ENCODE measurements around the gene ST8SIA5. TPM values are rescaled to one million over a fixed set of nuclear protein-coding genes. Genes with fewer than 3 reads are reported as not detected.

ST8SIA5 gene
- polyA plus RNA-seq, 2 donors, result 0.02 to 0.06 TPM

DNA sequence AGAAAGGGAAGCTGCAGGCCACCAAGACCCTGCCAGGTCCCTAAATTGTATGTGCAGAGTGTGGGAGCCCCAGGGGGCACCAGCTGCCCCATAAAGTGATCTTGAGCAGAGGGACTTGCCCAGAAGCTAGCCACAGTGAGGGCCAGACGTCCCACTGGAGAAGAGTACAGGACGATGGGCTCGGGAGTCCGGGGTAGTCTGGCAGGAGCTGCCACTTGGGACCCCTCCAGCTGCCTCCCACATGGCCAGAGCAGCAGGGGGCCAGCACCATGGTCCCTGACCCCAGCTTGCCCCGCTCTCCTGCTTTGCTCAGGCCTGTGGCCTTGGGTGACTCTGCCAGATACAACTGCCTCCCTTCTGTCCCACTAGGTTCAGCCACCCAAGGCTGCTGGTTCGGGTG lies 88.2 kb downstream of the ST8SIA5 start:
- H3K4me1 ChIP-seq (ENCODE audit: control insufficient read depth in 2 of 2, insufficient read depth in 2 of 2, low read length in 1 of 2), result no peaks in the 10 kb centered on the region
- no peaks in the 10 kb centered on the region for H3K27me3 ChIP-seq (ENCODE audit: control insufficient read depth in 1 of 2, insufficient read depth in 2 of 2, low read length in 2 of 2)
- H3K9me3 ChIP-seq (ENCODE audit: control insufficient read depth in 2 of 2, insufficient read depth in 1 of 2, low read depth in 1 of 2, low read length in 1 of 2), result no peaks in the 10 kb centered on the region
- WGBS, 2 donors, result 72 to 91% methylated on average over 6 of the region's 6 CpGs
- no peak overlapping the region for H3K27ac ChIP-seq (ENCODE audit: low read depth in 2 of 2, low read length in 1 of 2)
- H3K4me3 ChIP-seq (ENCODE audit: low read depth in 1 of 2, low read length in 2 of 2), result no peak overlapping the region
- H3K36me3 ChIP-seq (ENCODE audit: control insufficient read depth in 2 of 2, insufficient read depth in 2 of 2, low read length in 1 of 2), result no peaks in the 10 kb centered on the region

DNA sequence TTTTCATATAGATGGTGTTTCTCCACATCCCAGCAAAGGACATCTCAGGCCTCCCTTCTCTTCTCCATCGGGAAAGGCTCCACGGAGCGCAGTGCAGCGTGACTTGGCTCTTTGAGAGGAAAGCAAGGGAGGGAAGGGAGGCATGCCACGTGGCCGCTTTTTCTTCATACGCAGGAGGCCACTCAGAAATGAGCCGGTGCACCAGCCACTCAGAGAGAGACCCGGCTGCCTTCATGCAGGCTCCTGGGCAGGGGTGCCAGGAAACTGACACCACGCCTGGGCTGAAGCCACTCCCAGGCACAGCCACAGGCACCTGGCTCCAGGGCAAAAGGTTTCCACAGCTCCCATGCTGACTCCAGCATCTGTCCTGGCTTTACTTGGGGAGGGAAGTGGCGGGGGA lies 88.7 kb downstream of the ST8SIA5 start:
- H3K27ac ChIP-seq (ENCODE audit: low read depth in 2 of 2, low read length in 1 of 2), result no peak overlapping the region
- H3K4me1 ChIP-seq (ENCODE audit: control insufficient read depth in 2 of 2, insufficient read depth in 2 of 2, low read length in 1 of 2), result no peaks in the 10 kb centered on the region
- no peaks in the 10 kb centered on the region for H3K9me3 ChIP-seq (ENCODE audit: control insufficient read depth in 2 of 2, insufficient read depth in 1 of 2, low read depth in 1 of 2, low read length in 1 of 2)
- H3K36me3 ChIP-seq (ENCODE audit: control insufficient read depth in 2 of 2, insufficient read depth in 2 of 2, low read length in 1 of 2), result no peaks in the 10 kb centered on the region
- no peak overlapping the region for H3K4me3 ChIP-seq (ENCODE audit: low read depth in 1 of 2, low read length in 2 of 2)
- no peaks in the 10 kb centered on the region for H3K27me3 ChIP-seq (ENCODE audit: control insufficient read depth in 1 of 2, insufficient read depth in 2 of 2, low read length in 2 of 2)
- 67 to 79% methylated on average over 8 to 11 of the region's 11 CpGs for WGBS, 2 donors

DNA sequence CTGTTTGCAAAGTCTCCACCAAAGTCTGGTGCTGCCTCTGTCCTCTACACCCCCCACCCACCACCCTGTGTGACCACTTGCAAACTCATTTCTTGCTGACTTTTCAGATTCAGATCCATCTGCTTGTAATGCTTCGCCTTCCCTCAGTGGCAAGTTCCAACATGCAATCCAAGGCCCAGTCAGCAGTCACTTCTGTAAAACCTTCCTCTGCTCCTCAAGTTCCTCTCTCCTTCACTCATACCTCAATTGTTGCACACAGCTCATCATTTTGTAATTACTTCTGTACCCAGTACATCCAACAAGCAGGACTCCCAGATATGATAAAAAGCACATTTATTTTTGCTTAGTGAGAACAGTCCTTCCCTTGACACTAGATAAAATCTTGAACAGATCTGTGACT lies 93.3 kb downstream of the ST8SIA5 start:
- no peaks in the 10 kb centered on the region for H3K36me3 ChIP-seq (ENCODE audit: control insufficient read depth in 2 of 2, insufficient read depth in 2 of 2, low read length in 1 of 2)
- no peak overlapping the region for H3K4me3 ChIP-seq (ENCODE audit: low read depth in 1 of 2, low read length in 2 of 2)
- WGBS, 2 donors, result 70 to 73% methylated on average over 1 of the region's 1 CpG
- H3K27me3 ChIP-seq (ENCODE audit: control insufficient read depth in 1 of 2, insufficient read depth in 2 of 2, low read length in 2 of 2), result no peaks in the 10 kb centered on the region
- no peaks in the 10 kb centered on the region for H3K4me1 ChIP-seq (ENCODE audit: control insufficient read depth in 2 of 2, insufficient read depth in 2 of 2, low read length in 1 of 2)
- no peaks in the 10 kb centered on the region for H3K9me3 ChIP-seq (ENCODE audit: control insufficient read depth in 2 of 2, insufficient read depth in 1 of 2, low read depth in 1 of 2, low read length in 1 of 2)
- no peak overlapping the region for H3K27ac ChIP-seq (ENCODE audit: low read depth in 2 of 2, low read length in 1 of 2)

DNA sequence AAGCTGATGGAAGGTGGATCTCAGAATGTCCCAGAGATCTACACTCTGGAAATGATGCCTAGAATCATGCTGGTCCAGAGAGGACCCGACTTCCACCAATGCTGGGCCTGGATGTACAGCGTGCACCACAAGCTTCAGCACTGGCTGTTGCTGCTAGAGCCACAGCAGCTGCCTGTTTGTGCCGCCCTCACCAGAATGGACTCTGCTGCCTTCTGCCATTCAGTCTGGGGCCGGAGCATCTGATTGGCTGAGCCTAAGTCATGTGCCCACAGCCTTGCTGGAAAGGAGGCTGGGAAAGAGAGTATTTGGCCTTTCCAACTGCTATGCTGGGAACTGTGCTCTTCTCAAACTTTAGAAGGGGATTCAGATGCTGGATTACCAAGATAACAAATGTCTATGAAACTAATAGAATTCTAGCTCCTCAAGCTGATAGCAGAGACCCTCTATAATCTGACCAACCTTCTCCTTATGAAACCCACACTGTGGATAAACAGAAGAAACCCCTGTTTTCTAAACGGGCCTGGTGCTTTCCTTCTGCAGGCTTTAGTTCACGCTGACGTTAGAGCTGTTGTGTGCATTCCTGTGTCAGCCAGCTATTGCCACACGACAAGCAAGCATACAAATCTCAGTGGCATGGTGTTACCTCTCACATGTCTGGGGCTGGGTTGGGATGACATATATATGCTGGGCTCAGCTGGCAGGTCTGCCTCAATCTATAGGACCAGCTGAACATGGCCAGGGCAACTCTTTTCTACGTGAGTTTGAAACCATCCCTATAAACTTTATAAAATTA lies 95.7 kb downstream of the ST8SIA5 start:
- Histone ChIP-seq H3K36me3 (ENCODE audit: control insufficient read depth in 2 of 2, insufficient read depth in 2 of 2, low read length in 1 of 2) (no peaks in the 10 kb centered on the region), H3K4me1 (ENCODE audit: control insufficient read depth in 2 of 2, insufficient read depth in 2 of 2, low read length in 1 of 2) (no peaks in the 10 kb centered on the region), H3K4me3 (ENCODE audit: low read depth in 1 of 2, low read length in 2 of 2) (no peak overlapping the region), H3K9me3 (ENCODE audit: control insufficient read depth in 2 of 2, insufficient read depth in 1 of 2, low read depth in 1 of 2, low read length in 1 of 2) (no peaks in the 10 kb centered on the region), H3K27me3 (ENCODE audit: control insufficient read depth in 1 of 2, insufficient read depth in 2 of 2, low read length in 2 of 2) (no peaks in the 10 kb centered on the region), H3K27ac (ENCODE audit: low read depth in 2 of 2, low read length in 1 of 2) (no peak overlapping the region)
- WGBS, 2 donors, result 68% methylated on average over 9 of the region's 9 CpGs

DNA sequence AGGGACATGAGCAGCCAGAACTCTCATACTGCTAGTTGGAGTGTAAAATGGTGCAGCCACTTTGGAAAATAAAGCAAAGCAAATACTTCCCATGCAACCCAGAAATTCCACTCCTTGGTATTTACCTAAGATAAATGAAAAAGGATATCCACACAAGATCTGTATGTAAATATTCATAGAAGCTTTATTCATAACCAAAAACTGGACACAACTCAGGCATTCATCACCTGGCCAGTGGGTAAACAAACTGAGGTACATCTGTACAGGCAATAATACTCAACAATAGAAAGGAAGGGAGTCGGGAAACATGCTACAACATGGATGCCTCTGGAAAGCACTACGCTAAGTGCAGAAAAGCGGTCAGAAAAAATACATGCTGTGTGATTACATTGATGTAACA lies 97.4 kb downstream of the ST8SIA5 start:
- Histone ChIP-seq H3K4me3 (ENCODE audit: low read depth in 1 of 2, low read length in 2 of 2) (no peak overlapping the region), H3K27ac (ENCODE audit: low read depth in 2 of 2, low read length in 1 of 2) (no peak overlapping the region), H3K27me3 (ENCODE audit: control insufficient read depth in 1 of 2, insufficient read depth in 2 of 2, low read length in 2 of 2) (no peaks in the 10 kb centered on the region), H3K9me3 (ENCODE audit: control insufficient read depth in 2 of 2, insufficient read depth in 1 of 2, low read depth in 1 of 2, low read length in 1 of 2) (no peaks in the 10 kb centered on the region), H3K4me1 (ENCODE audit: control insufficient read depth in 2 of 2, insufficient read depth in 2 of 2, low read length in 1 of 2) (no peaks in the 10 kb centered on the region), H3K36me3 (ENCODE audit: control insufficient read depth in 2 of 2, insufficient read depth in 2 of 2, low read length in 1 of 2) (no peaks in the 10 kb centered on the region)
- 86 to 91% methylated on average over 3 of the region's 3 CpGs for WGBS, 2 donors

DNA sequence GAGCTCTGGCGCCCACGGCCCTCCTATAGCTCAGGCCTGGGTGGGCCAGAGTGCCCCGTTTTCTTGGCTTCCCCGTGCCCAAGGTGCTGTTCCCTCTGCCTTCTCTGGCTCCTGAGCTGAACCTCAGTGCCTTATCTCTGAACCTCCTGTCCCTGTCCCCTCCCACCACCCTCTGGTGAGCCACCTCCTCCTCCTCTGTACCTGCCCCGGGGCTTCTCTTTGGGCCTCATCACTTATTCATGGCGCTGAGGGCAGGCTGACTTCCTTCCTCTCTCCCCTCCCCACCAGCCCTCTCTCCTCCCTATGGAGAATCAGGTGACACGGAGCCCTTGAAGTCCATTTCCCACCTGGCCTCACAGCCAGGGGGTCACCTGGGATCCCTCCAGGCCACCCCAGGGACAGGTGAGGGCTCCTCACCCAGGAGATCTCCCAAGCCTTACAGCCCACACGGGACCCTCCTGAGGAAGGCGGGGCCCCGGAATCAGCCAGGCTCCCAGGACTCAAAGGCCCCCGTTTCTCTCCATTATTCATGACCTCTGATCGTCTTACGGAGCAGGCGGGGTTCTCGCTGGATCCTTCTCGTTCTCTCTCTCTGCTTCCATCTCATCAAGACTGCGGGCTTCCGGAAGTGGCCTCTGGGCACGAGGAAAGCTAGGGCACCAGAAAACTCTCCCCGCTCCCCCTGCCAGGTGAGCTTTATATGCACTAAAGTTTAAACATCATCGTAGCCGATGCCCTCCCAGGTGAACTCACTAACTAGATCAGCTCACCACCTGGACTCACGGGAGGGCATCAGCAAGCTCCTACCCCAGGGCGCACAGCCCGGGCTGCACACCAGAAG lies 99.5 kb downstream of the ST8SIA5 start, which contains the start of gene LOXHD1:
LOXHD1 (minus strand) TSS at position 106 of the 841 bp plus-strand sequence. CDS start 187 bp downstream, outside the sequence.
- no peaks in the 10 kb centered on the region for H3K27me3 ChIP-seq (ENCODE audit: control insufficient read depth in 1 of 2, insufficient read depth in 2 of 2, low read length in 2 of 2)
- no peaks in the 10 kb centered on the region for H3K36me3 ChIP-seq (ENCODE audit: control insufficient read depth in 2 of 2, insufficient read depth in 2 of 2, low read length in 1 of 2)
- no peaks in the 10 kb centered on the region for H3K4me1 ChIP-seq (ENCODE audit: control insufficient read depth in 2 of 2, insufficient read depth in 2 of 2, low read length in 1 of 2)
- no peak within 1 kb of the TSS for H3K27ac ChIP-seq (ENCODE audit: low read depth in 2 of 2, low read length in 1 of 2)
- 74 to 79% methylated on average over 25 of the region's 25 CpGs for WGBS, 2 donors
- no peak within 1 kb of the TSS for H3K4me3 ChIP-seq (ENCODE audit: low read depth in 1 of 2, low read length in 2 of 2)
- no peaks in the 10 kb centered on the region for H3K9me3 ChIP-seq (ENCODE audit: control insufficient read depth in 2 of 2, insufficient read depth in 1 of 2, low read depth in 1 of 2, low read length in 1 of 2)

DNA sequence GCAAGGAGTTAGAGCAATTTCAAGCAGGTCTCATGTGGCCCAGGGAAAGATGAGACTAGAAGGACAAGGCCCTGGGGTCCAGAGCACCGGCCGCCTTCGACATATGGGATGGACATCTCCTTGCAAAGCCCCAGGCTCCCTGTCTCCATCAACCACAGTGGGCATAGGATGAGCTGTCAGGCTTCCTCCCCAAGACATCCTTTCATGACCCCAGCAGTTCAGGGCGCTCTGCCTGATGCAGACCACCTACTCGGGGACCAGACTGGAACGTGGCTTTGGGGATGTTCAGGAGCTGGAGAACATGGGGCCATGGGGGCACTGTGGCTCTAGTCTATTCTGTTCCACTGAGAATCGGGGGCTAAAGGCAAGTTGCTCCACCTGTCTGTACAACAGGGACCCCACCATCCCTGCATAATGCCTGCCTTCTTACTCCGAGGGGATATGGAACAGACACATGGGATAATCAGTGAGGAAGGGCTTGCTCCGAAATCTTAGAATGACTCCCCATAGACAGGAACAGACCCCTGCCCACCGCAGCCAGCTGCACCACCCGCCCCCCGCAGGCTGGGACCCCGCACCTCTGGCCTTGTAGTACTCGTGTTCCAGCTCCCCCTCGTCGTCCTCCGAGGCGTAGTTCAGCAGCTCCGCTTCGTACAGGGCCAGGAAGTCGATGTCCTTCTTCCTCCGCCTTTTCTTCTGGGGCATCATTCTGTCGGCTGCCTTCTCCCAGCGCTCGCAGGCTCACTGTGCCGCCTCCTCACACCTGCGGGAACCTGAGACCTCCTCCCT lies 100.3 kb downstream of the ST8SIA5 start:
- no peak overlapping the region for H3K4me3 ChIP-seq (ENCODE audit: low read depth in 1 of 2, low read length in 2 of 2)
- WGBS, 2 donors, result 78 to 85% methylated on average over 27 of the region's 27 CpGs
- no peaks in the 10 kb centered on the region for H3K9me3 ChIP-seq (ENCODE audit: control insufficient read depth in 2 of 2, insufficient read depth in 1 of 2, low read depth in 1 of 2, low read length in 1 of 2)
- H3K36me3 ChIP-seq (ENCODE audit: control insufficient read depth in 2 of 2, insufficient read depth in 2 of 2, low read length in 1 of 2), result no peaks in the 10 kb centered on the region
- no peaks in the 10 kb centered on the region for H3K4me1 ChIP-seq (ENCODE audit: control insufficient read depth in 2 of 2, insufficient read depth in 2 of 2, low read length in 1 of 2)
- H3K27me3 ChIP-seq (ENCODE audit: control insufficient read depth in 1 of 2, insufficient read depth in 2 of 2, low read length in 2 of 2), result no peaks in the 10 kb centered on the region
- H3K27ac ChIP-seq (ENCODE audit: low read depth in 2 of 2, low read length in 1 of 2), result no peak overlapping the region

DNA sequence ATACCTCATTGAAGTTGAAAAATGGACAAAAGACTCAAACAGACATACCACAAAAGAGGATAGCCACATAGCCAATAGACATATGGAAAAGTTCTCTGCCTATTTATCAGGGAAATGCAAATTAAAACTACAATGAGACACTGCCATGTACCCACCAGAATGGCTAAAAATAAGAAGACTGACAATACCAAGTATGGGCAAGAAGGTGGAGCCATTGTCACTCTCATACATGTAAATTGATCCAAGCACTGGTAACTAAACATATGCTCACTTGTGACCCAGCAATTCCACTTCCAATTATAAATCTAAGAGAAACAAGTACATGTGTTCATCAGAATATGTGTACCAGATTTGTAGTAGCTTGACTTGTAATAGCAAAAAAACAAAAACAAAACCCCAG lies 104.5 kb downstream of the ST8SIA5 start:
- Histone ChIP-seq H3K4me1 (ENCODE audit: control insufficient read depth in 2 of 2, insufficient read depth in 2 of 2, low read length in 1 of 2) (no peaks in the 10 kb centered on the region), H3K36me3 (ENCODE audit: control insufficient read depth in 2 of 2, insufficient read depth in 2 of 2, low read length in 1 of 2) (no peaks in the 10 kb centered on the region), H3K4me3 (ENCODE audit: low read depth in 1 of 2, low read length in 2 of 2) (no peak overlapping the region), H3K27me3 (ENCODE audit: control insufficient read depth in 1 of 2, insufficient read depth in 2 of 2, low read length in 2 of 2) (peaks cover 0 to 3% of the 10 kb centered on the region in 2 donors), H3K9me3 (ENCODE audit: control insufficient read depth in 2 of 2, insufficient read depth in 1 of 2, low read depth in 1 of 2, low read length in 1 of 2) (no peaks in the 10 kb centered on the region), H3K27ac (ENCODE audit: low read depth in 2 of 2, low read length in 1 of 2) (no peak overlapping the region)

DNA sequence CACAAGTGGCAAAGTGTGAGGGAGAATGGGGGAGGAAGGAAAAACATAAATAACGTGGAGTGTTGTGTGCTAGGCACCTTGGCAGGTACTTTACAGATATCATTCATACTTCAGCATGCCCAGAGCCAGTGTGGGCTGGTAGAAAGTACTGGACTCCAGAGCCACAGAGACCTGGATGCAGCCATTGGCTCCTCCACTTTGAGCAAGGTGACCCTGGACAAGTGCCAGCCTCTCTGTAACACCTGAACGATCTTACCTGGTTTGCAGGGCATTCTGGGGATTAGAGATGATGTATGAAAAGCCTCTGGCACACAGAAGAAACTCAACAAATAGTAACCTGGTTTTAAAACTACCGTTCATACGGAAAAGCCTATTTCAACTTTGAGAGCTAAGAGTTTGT lies 106.2 kb downstream of the ST8SIA5 start:
- Histone ChIP-seq H3K4me1 (ENCODE audit: control insufficient read depth in 2 of 2, insufficient read depth in 2 of 2, low read length in 1 of 2) (no peaks in the 10 kb centered on the region), H3K36me3 (ENCODE audit: control insufficient read depth in 2 of 2, insufficient read depth in 2 of 2, low read length in 1 of 2) (no peaks in the 10 kb centered on the region), H3K27me3 (ENCODE audit: control insufficient read depth in 1 of 2, insufficient read depth in 2 of 2, low read length in 2 of 2) (peaks cover 0 to 3% of the 10 kb centered on the region in 2 donors), H3K4me3 (ENCODE audit: low read depth in 1 of 2, low read length in 2 of 2) (no peak overlapping the region), H3K9me3 (ENCODE audit: control insufficient read depth in 2 of 2, insufficient read depth in 1 of 2, low read depth in 1 of 2, low read length in 1 of 2) (no peaks in the 10 kb centered on the region), H3K27ac (ENCODE audit: low read depth in 2 of 2, low read length in 1 of 2) (no peak overlapping the region)
- WGBS, 2 donors, result 57 to 58% methylated on average over 4 of the region's 4 CpGs

All from esophagus (tissue), 2 donors.